WTC11 (cell line): ENCODE measurements around the gene ZNF592.

Experiments used
- ZNF263 ChIP-seq: sonication (generic); formaldehyde crosslinking; IDR thresholded peaks from 2 replicates; pipeline ENCODE4 v1.8.1; 2022; ENCODE audit warnings: low read depth, mild to moderate bottlenecking, moderate library complexity, missing genetic modification reagents
- TF ChIP-seq, protein P1 (sequence below): fragments of 200-600 bp; IDR thresholded peaks from 2 replicates; pipeline ENCODE4 v1.8.0; 2022; ENCODE audit warnings: antibody characterized with exemption

DNA sequence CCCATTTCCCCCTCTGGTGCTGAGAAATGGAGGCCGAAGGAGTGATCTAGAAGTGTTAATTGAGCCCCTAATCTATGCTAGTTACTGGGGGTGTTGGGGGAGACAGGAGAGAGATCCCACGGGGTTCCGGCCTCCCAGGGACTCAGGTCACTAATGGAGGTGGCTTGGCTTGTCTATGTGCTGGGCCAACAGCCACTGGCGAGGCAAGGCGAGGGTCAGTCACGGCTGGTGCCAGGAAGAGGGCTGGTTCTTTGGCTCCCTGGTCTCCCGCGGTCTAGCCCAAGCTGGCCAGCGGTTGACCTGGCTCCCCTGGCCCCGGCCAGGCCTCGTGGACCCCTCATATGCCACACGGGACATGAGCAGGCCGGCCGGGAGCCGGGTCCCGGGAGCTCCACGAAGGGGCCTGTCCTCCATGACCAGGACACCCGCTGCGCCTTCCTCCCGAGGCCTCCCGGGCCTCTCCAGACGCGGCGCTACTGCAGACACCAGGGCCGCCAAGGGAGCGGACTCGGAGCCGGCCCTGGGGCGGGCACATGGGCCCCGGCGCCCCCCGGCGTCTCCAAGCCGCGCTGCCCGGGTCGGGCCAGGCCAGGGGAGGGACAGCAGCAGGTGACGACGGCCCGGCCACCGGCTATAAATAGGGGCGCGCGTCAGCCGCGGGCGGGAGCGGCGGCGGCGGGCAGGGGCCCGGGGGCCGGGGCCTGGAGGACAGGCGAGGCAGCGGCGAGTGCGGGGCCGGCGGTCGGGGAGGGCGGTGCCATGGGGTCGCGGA is 68.5 kb downstream of the ZNF592 start, which contains the start of gene ALPK3:
- TF ChIP-seq, protein P1, sequence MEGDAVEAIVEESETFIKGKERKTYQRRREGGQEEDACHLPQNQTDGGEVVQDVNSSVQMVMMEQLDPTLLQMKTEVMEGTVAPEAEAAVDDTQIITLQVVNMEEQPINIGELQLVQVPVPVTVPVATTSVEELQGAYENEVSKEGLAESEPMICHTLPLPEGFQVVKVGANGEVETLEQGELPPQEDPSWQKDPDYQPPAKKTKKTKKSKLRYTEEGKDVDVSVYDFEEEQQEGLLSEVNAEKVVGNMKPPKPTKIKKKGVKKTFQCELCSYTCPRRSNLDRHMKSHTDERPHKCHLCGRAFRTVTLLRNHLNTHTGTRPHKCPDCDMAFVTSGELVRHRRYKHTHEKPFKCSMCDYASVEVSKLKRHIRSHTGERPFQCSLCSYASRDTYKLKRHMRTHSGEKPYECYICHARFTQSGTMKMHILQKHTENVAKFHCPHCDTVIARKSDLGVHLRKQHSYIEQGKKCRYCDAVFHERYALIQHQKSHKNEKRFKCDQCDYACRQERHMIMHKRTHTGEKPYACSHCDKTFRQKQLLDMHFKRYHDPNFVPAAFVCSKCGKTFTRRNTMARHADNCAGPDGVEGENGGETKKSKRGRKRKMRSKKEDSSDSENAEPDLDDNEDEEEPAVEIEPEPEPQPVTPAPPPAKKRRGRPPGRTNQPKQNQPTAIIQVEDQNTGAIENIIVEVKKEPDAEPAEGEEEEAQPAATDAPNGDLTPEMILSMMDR = no peak
- no peak for TF ChIP-seq ZNF263 (CRISPR knock-in tag)
